ENCODE results near the gene KIF25. TPM values are rescaled to one million over a fixed set of nuclear protein-coding genes. Genes with fewer than 3 reads are reported as not detected.
"Not testable (repeated sequence)": the region's sequence is repeated elsewhere in the genome, so short reads cannot be mapped to it uniquely, and the experiment has no call there.

KIF25 gene
- total RNA-seq, 1 donor from 2014 or later: not detected

- no peak for DNase-seq
Observed at GRCh38 chr6:167995731-167996151, 1.7 kb upstream of the KIF25 start.

GRCh38 chr6:167996424-167997199, 859 bp upstream of the KIF25 start:
- no peak for DNase-seq

GRCh38 chr6:167998215-167998614, 744 bp downstream of the KIF25 start:
- DNase-seq: peak; percentile 67

- DNase-seq: no peak
Observed at GRCh38 chr6:168000198-168001028, 2.9 kb downstream of the KIF25 start.

- DNase-seq: no peak
Observed at GRCh38 chr6:168001029-168001332, 3.5 kb downstream of the KIF25 start.

GRCh38 chr6:168001514-168001913, 4.0 kb downstream of the KIF25 start:
- DNase-seq: not testable (repeated sequence)

- no peak for DNase-seq
Observed at GRCh38 chr6:168002804-168003203, 5.3 kb downstream of the KIF25 start.

- no peak for DNase-seq
Observed at GRCh38 chr6:168004023-168004422, 6.6 kb downstream of the KIF25 start.

GRCh38 chr6:168004945-168005344, 7.5 kb downstream of the KIF25 start:
- no peak for DNase-seq

GRCh38 chr6:168005796-168006195, 8.3 kb downstream of the KIF25 start:
- DNase-seq: no peak

- no peak for DNase-seq
Observed at GRCh38 chr6:168007592-168008338, 10.3 kb downstream of the KIF25 start.

- DNase-seq: no peak
Observed at GRCh38 chr6:168009331-168009730, 11.9 kb downstream of the KIF25 start.

GRCh38 chr6:168011291-168011690, 13.8 kb downstream of the KIF25 start:
- DNase-seq: no peak

- DNase-seq: no peak
Observed at GRCh38 chr6:168012431-168013249, 15.2 kb downstream of the KIF25 start.

- DNase-seq: no peak
Observed at GRCh38 chr6:168013250-168013915, 15.9 kb downstream of the KIF25 start.

GRCh38 chr6:168014428-168014827, 17.0 kb downstream of the KIF25 start:
- peak; percentile 83 for DNase-seq

- no peak for DNase-seq
Observed at GRCh38 chr6:168015009-168015408, 17.5 kb downstream of the KIF25 start.

- no peak for DNase-seq
Observed at GRCh38 chr6:168015482-168016175, 18.2 kb downstream of the KIF25 start.

- no peak for DNase-seq
Observed at GRCh38 chr6:168016176-168016620, 18.7 kb downstream of the KIF25 start.

- peak; percentile 36 for DNase-seq
Observed at GRCh38 chr6:168016721-168017525, 19.5 kb downstream of the KIF25 start.

Data from skin of body (tissue), 2 donors.